HepG2 (cell line): ENCODE measurements around the gene TPPP2. TPM values are rescaled to one million over a fixed set of nuclear protein-coding genes. Genes with fewer than 3 reads are reported as not detected.

ENCODE experiments used
- ARNT2 ChIP-seq: sonication (generic); formaldehyde crosslinking; IDR thresholded peaks from 2 replicates; pipeline ENCODE4 v1.8.0; 2022; ENCODE audit warnings: mild to moderate bottlenecking, low read depth, missing genetic modification reagents, moderate library complexity
- ATF1 ChIP-seq: IDR thresholded peaks from 2 replicates; pipeline ENCODE4 v1.6.1; 2016; ENCODE audit warnings: mild to moderate bottlenecking, control low read depth
- ELF1 ChIP-seq: sonication (generic); formaldehyde crosslinking; IDR thresholded peaks from 2 replicates; pipeline ENCODE4 v1.4.0; 2020; ENCODE audit warnings: missing genetic modification reagents
- FIP1L1 ChIP-seq: fragments of 200-400 bp; formaldehyde crosslinking; IDR thresholded peaks from 2 replicates; pipeline ENCODE4 v1.6.1; 2018; ENCODE audit warnings: low read depth, mild to moderate bottlenecking, low read length, moderate library complexity, borderline replicate concordance; ENCODE audit not compliant: insufficient read depth
- FOXA1 ChIP-seq, 2 experiments: fragments of 450-650 bp in 1 of 2; sonication (generic) in 1 of 2; formaldehyde crosslinking in 1 of 2; IDR thresholded peaks; 2 replicates each; pipeline versions ENCODE4 v1.4.0 to v1.6.1; 2016 to 2020; ENCODE audit warnings: missing genetic modification reagents in 1 of 2
- GATA4 ChIP-seq: sonication (generic); IDR thresholded peaks from 2 replicates; pipeline ENCODE4 v1.6.1; 2016; ENCODE audit warnings: antibody characterized with exemption, low read depth, borderline replicate concordance
- HDAC2 ChIP-seq: sonication (generic); formaldehyde crosslinking; IDR thresholded peaks from 2 replicates; pipeline ENCODE4 v1.4.0; 2020; ENCODE audit warnings: missing genetic modification reagents
- HIVEP1 ChIP-seq: sonication (generic); formaldehyde crosslinking; IDR thresholded peaks from 2 replicates; pipeline ENCODE4 v1.4.0; 2020; ENCODE audit warnings: mild to moderate bottlenecking, missing genetic modification reagents
- IKZF5 ChIP-seq: IDR thresholded peaks from 2 replicates; pipeline ENCODE4 v1.6.1; 2018; ENCODE audit warnings: missing genetic modification reagents, mild to moderate bottlenecking, missing compliant biosample characterization
- KDM1A ChIP-seq: IDR thresholded peaks from 2 replicates; pipeline ENCODE4 v1.6.1; 2016; ENCODE audit warnings: missing compliant biosample characterization
- RARA ChIP-seq: IDR thresholded peaks from 2 replicates; pipeline ENCODE4 v1.6.1; 2016; ENCODE audit warnings: missing genetic modification reagents, missing compliant biosample characterization
- TAF15 ChIP-seq: fragments of 200-400 bp; formaldehyde crosslinking; IDR thresholded peaks from one replicate; pipeline ENCODE4 v1.6.1; 2018; ENCODE audit warnings: mild to moderate bottlenecking, low read depth, low read length; ENCODE audit not compliant: poor library complexity, severe bottlenecking
- THAP9 ChIP-seq: sonication (generic); formaldehyde crosslinking; IDR thresholded peaks from 2 replicates; pipeline ENCODE4; 2020; ENCODE audit warnings: missing genetic modification reagents, mild to moderate bottlenecking, borderline replicate concordance
- TRIM24 ChIP-seq: sonication (generic); formaldehyde crosslinking; IDR thresholded peaks from 2 replicates; pipeline ENCODE4 v1.8.0; 2022; ENCODE audit warnings: mild to moderate bottlenecking, missing genetic modification reagents
- ZBTB43 ChIP-seq: sonication (generic); formaldehyde crosslinking; conservative IDR thresholded peaks from 2 replicates; pipeline ENCODE4 v1.4.0; 2020; ENCODE audit warnings: missing genetic modification reagents
- ZEB1 ChIP-seq: IDR thresholded peaks from 2 replicates; pipeline ENCODE4 v1.6.1; 2012; ENCODE audit warnings: mild to moderate bottlenecking, low read depth, inconsistent platforms; ENCODE audit not compliant: insufficient replicate concordance
- ZNF234 ChIP-seq: sonication (generic); formaldehyde crosslinking; conservative IDR thresholded peaks from 2 replicates; pipeline ENCODE4 v1.5.1; 2020; ENCODE audit warnings: mild to moderate bottlenecking, missing genetic modification reagents
- ZNF335 ChIP-seq: sonication (generic); formaldehyde crosslinking; IDR thresholded peaks from 2 replicates; pipeline ENCODE4 v1.4.0; 2020; ENCODE audit warnings: missing genetic modification reagents
- ZNF570 ChIP-seq: sonication (generic); formaldehyde crosslinking; IDR thresholded peaks from 2 replicates; pipeline ENCODE4 v1.4.0; 2020; ENCODE audit warnings: mild to moderate bottlenecking, missing genetic modification reagents, borderline replicate concordance
- ZNF670 ChIP-seq: sonication (generic); formaldehyde crosslinking; IDR thresholded peaks from 2 replicates; pipeline ENCODE4 v1.8.0; 2022; ENCODE audit warnings: mild to moderate bottlenecking, missing genetic modification reagents, borderline replicate concordance
- polyA plus RNA-seq, 8 experiments: library from polyadenylated mRNA; depleted of rRNA in 3 of 8; stranded (reverse) in 7 of 8; unstranded in 1 of 8; fragments of >200 nt; fragmentation: Illumina TruSeq in 4 of 8; extraction: Trizol in 4 of 8; gene quantifications; 2 replicates each; pipeline versions ENCODE4 v1.2.1 to v1.2.3, GENCODE V29; 2011 to 2016; ENCODE audit warnings: low read depth in 4 of 8, missing spikeins in 1 of 8, mixed read lengths in 1 of 8; ENCODE audit not compliant: insufficient read depth in 1 of 8
- total RNA-seq, 5 experiments: library from RNA; depleted of rRNA; stranded (reverse); fragments of >200 nt; fragmentation: Illumina TruSeq; extraction: Trizol; gene quantifications; 2 replicates each; pipeline ENCODE4 v1.2.3, GENCODE V29; 2016; ENCODE audit warnings: low read depth in 1 of 5
- TF ChIP-seq, protein P1 (sequence below): IDR thresholded peaks from 2 replicates; pipeline ENCODE4 v1.6.1; 2018; ENCODE audit warnings: missing genetic modification reagents
- TF ChIP-seq, protein P2 (sequence below): conservative IDR thresholded peaks from 2 replicates; pipeline ENCODE4 v1.6.1; 2018; ENCODE audit warnings: missing genetic modification reagents

Gene TPPP2
- total and polyA plus RNA-seq, 2 of the 13 experiments (the other 11 are each of a cell fraction or from before 2014, with no cell fraction given): 0.58 to 4.2 TPM

DNA sequence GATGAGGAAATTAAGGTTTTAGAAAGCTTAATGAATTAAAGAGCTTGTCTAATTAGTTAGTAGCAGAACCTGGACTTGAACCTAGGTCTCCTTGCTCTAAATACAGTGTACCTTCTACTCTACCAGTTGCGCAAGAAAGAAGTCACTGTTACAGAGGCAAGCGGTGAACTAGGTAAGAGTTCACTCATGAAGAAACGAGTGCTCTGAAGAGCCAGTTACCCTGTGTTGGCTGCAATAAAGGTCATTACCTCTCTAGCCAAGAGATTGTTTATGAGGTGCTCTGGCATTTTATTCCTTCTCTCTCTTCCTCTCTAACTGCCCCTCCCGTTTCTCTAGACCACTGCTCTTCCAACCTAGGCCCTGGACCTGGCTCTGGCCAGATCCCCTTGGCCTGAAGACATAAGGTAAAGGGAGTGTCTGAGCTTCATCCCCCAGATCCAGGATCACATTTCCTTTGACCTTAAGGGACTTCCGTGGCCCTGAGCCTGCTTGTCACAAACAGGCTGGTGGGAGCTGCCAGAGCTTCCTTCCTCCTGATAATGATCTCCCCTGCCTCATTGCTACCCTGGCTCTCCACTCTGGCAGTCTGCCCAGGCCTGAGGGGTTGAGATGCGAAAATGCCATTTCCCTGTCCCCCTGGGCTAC is 14.1 kb downstream of the TPPP2 start (continued):
- TF ChIP-seq ZNF335 (CRISPR knock-in tag) (0 out of 2 replicates have a peak, but pooled peaks have one; percentile 54), HDAC2 (CRISPR knock-in tag) (peak; percentile 48; the same call in 1 of the 2 replicates), TAF15 (no peak), RARA (CRISPR knock-in tag) (peak; percentile 81), FIP1L1 (no peak), ZNF670 (CRISPR knock-in tag) (0 out of 2 replicates have a peak, but pooled peaks have one; percentile 62), IKZF5 (peak; percentile 57), ELF1 (CRISPR knock-in tag) (0 out of 2 replicates have a peak, but pooled peaks have one; percentile 39), HIVEP1 (peak; percentile 42; the same call in 1 of the 2 replicates), TRIM24 (CRISPR knock-in tag) (peak; percentile 61; the same call in 1 of the 2 replicates), ZNF234 (CRISPR knock-in tag) (no peak), GATA4 (0 out of 2 replicates have a peak, but pooled peaks have one; percentile 41), THAP9 (0 out of 2 replicates have a peak, but pooled peaks have one; percentile 15), ZBTB43 (CRISPR knock-in tag) (0 out of 2 replicates have a peak, but pooled peaks have one; percentile 15), ZNF570 (no peak), ARNT2 (no peak), KDM1A (CRISPR knock-in tag) (0 out of 2 replicates have a peak, but pooled peaks have one; percentile 35), FOXA1 (IDR thresholded peaks at IDR 0.05) (no peak), FOXA1 (CRISPR knock-in tag; IDR thresholded peaks at IDR 0.05) (peak; percentile 13; the same call in 1 of the 2 replicates), ATF1 (CRISPR knock-in tag) (0 out of 2 replicates have a peak, but pooled peaks have one; percentile 13), ZEB1 (no peak)
- TF ChIP-seq, protein P1, sequence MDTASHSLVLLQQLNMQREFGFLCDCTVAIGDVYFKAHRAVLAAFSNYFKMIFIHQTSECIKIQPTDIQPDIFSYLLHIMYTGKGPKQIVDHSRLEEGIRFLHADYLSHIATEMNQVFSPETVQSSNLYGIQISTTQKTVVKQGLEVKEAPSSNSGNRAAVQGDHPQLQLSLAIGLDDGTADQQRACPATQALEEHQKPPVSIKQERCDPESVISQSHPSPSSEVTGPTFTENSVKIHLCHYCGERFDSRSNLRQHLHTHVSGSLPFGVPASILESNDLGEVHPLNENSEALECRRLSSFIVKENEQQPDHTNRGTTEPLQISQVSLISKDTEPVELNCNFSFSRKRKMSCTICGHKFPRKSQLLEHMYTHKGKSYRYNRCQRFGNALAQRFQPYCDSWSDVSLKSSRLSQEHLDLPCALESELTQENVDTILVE (CRISPR knock-in tag): no peak
- TF ChIP-seq, protein P2, sequence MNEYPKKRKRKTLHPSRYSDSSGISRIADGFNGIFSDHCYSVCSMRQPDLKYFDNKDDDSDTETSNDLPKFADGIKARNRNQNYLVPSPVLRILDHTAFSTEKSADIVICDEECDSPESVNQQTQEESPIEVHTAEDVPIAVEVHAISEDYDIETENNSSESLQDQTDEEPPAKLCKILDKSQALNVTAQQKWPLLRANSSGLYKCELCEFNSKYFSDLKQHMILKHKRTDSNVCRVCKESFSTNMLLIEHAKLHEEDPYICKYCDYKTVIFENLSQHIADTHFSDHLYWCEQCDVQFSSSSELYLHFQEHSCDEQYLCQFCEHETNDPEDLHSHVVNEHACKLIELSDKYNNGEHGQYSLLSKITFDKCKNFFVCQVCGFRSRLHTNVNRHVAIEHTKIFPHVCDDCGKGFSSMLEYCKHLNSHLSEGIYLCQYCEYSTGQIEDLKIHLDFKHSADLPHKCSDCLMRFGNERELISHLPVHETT (CRISPR knock-in tag): no peak
